Gastrocnemius medialis (tissue), 4 donors: Measurements from ENCODE around the gene GALNT10. TPM values are rescaled to one million over a fixed set of nuclear protein-coding genes. Genes with fewer than 3 reads are reported as not detected.

Experiments used
- ATAC-seq, 2 donors: fragments of 150-250 bp; one replicate each; pipeline ENCODE4 v1.9.1; 2016
- DNase-seq, 2 donors: peaks; one replicate each; pipeline ENCODE4 v3.0.0-alpha.2; 2019
- H3K27ac ChIP-seq, 4 donors: fragments of 200-600 bp; sonication (generic); 1 replicate in 1 of 4; 2 replicates in 3 of 4; pipeline ENCODE4 v1.5.1; 2016 to 2018; ENCODE audit warnings: mild to moderate bottlenecking in 2 of 4, moderate library complexity in 1 of 4
- H3K27me3 ChIP-seq, 3 donors: fragments of 200-600 bp; sonication (generic) in 2 of 3; 1 replicate in 1 of 3; 2 replicates in 2 of 3; pipeline versions ENCODE4 v1.5.1 to v1.6.0; 2016 to 2019; ENCODE audit warnings: mild to moderate bottlenecking in 1 of 3, moderate library complexity in 1 of 3
- H3K36me3 ChIP-seq, 2 donors: fragments of 200-600 bp; sonication (generic) in 1 of 2; one replicate each; pipeline ENCODE4 v1.5.1; 2017 to 2018
- H3K4me1 ChIP-seq, 2 donors: fragments of 200-600 bp; sonication (generic) in 1 of 2; one replicate each; pipeline ENCODE4 v1.5.1; 2016 to 2017; ENCODE audit warnings: mild to moderate bottlenecking in 2 of 2
- H3K4me3 ChIP-seq, 4 donors: fragments of 200-600 bp; sonication (generic) in 3 of 4; 1 replicate in 1 of 4; 2 replicates in 3 of 4; pipeline ENCODE4 v1.5.1; 2016 to 2019; ENCODE audit warnings: mild to moderate bottlenecking in 2 of 4
- H3K9me3 ChIP-seq, 3 donors: fragments of 200-600 bp; sonication (generic) in 2 of 3; 1 replicate in 1 of 3; 2 replicates in 2 of 3; pipeline ENCODE4 v1.5.1; 2016 to 2019
- POLR2A ChIP-seq, 2 donors: fragments of 450-650 bp; IDR thresholded peaks; one replicate each; pipeline ENCODE4 v1.6.1; 2017; ENCODE audit warnings: antibody characterized with exemption in 2 of 2, mild to moderate bottlenecking in 2 of 2, moderate library complexity in 2 of 2
- in situ Hi-C, 4 donors: fragments of 200-750 bp; cut with MboI; loops; one replicate each; pipeline versions ENCODE4 v1.15.0 to v1.8.0; 2017; ENCODE audit warnings: low sequenced_read_pairs in 4 of 4
- intact Hi-C: fragments of 100-400 bp; cut with DNase I; formaldehyde crosslinking; loops from one replicate; pipeline ENCODE4 v1.15.1; 2023; ENCODE audit warnings: low total_unique reads
- total RNA-seq, 4 donors: library from RNA; depleted of rRNA; stranded (reverse); fragments of >200 nt; gene quantifications; one replicate each; pipeline versions ENCODE4 v1.1.0 to v1.2.3, GENCODE V29; 2016
- TF ChIP-seq, protein P1 (sequence below), 5 experiments: fragments of 450-650 bp in 3 of 5; fragments of 200-600 bp in 2 of 5; sonication (generic) in 2 of 5; IDR thresholded peaks in 4 of 5; conservative IDR thresholded peaks in 1 of 5; 1 replicate in 4 of 5; 2 replicates in 1 of 5; pipeline ENCODE4 v1.5.1; 2016 to 2019; ENCODE audit warnings: antibody characterized with exemption in 5 of 5, mild to moderate bottlenecking in 3 of 5, moderate library complexity in 3 of 5

The GALNT10 gene
- total RNA-seq, 4 donors from 2014 or later, result 6.1 to 9.9 (median 6.4) TPM

- Histone ChIP-seq H3K36me3 (no peaks in the 10 kb centered on the region), H3K27me3 (no peaks in the 10 kb centered on the region), H3K4me1 (peaks cover 9 to 11% of the 10 kb centered on the region in 2 donors), H3K4me3 (no peak overlapping the region), H3K9me3 (no peaks in the 10 kb centered on the region), H3K27ac (no peak overlapping the region)
- no peak for ATAC-seq
- DNase-seq, result no peak
- in situ Hi-C loops (no loop called here), intact Hi-C loops (no loop called here)
- no peak for TF ChIP-seq POLR2A (IDR thresholded peaks at IDR 0.05)
- TF ChIP-seq, protein P1, sequence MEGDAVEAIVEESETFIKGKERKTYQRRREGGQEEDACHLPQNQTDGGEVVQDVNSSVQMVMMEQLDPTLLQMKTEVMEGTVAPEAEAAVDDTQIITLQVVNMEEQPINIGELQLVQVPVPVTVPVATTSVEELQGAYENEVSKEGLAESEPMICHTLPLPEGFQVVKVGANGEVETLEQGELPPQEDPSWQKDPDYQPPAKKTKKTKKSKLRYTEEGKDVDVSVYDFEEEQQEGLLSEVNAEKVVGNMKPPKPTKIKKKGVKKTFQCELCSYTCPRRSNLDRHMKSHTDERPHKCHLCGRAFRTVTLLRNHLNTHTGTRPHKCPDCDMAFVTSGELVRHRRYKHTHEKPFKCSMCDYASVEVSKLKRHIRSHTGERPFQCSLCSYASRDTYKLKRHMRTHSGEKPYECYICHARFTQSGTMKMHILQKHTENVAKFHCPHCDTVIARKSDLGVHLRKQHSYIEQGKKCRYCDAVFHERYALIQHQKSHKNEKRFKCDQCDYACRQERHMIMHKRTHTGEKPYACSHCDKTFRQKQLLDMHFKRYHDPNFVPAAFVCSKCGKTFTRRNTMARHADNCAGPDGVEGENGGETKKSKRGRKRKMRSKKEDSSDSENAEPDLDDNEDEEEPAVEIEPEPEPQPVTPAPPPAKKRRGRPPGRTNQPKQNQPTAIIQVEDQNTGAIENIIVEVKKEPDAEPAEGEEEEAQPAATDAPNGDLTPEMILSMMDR (IDR thresholded peaks at IDR 0.05 in 4 of 5, conservative IDR thresholded peaks at IDR 0.05 in 1 of 5), result no peak
Observed at GRCh38 chr5:154236536-154237375, 46.2 kb downstream of the GALNT10 start.

DNA sequence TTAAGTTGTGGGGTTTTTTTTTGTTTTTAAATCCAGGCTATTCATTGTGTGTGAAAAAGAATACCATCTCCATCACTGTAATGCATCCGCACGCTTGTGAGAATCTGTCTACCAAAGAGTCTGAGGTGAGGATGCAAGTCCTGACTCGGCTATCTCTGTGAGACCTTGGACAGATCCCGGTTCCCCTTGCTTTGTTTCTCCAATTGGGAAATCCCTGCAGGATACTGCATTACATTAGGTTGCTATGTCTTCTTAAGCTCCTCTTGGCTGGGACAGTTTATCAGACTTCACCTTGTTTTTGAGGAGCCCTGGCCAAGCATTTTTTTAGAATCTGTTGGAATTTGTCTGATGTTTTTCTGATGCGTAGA is 46.8 kb downstream of the GALNT10 start:
- H3K27ac ChIP-seq, result no peak overlapping the region
- H3K4me1 ChIP-seq, result peaks cover 9 to 11% of the 10 kb centered on the region in 2 donors
- TF ChIP-seq POLR2A (IDR thresholded peaks at IDR 0.05), result no peak
- TF ChIP-seq, protein P1 (IDR thresholded peaks at IDR 0.05 in 4 of 5, conservative IDR thresholded peaks at IDR 0.05 in 1 of 5), result no peak
- in situ Hi-C loops, result no loop called here
- no peaks in the 10 kb centered on the region for H3K27me3 ChIP-seq
- ATAC-seq, result no peak
- no peaks in the 10 kb centered on the region for H3K36me3 ChIP-seq
- no peaks in the 10 kb centered on the region for H3K9me3 ChIP-seq
- intact Hi-C loops, result no loop called here
- no peak for DNase-seq
- H3K4me3 ChIP-seq, result no peak overlapping the region

DNA sequence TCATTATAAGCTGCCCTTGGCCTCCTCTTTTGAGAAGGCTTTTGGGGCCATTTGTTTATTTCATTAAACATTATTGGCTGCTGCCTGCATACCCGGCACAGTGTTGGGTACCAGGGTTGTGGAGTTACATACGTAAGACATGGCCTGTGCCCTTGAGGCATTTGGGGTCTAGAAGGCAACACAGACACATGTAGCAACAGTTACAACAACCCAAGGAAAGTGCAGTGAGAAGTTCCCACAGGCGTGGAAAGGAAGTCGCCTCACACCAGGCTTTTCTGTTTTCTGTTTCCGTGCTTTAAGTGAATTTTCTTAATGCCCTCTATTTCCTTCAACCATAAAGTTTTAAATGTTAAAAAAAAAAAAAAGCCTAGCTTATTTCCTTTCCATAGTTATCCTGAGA is 47.4 kb downstream of the GALNT10 start:
- Histone ChIP-seq H3K4me1 (peaks cover 9 to 11% of the 10 kb centered on the region in 2 donors), H3K27me3 (no peaks in the 10 kb centered on the region), H3K36me3 (no peaks in the 10 kb centered on the region), H3K9me3 (no peaks in the 10 kb centered on the region), H3K4me3 (no peak overlapping the region), H3K27ac (no peak overlapping the region)
- ATAC-seq, result no peak
- intact Hi-C loops (no loop called here), in situ Hi-C loops (no loop called here)
- DNase-seq, result no peak
- TF ChIP-seq, protein P1 (IDR thresholded peaks at IDR 0.05 in 4 of 5, conservative IDR thresholded peaks at IDR 0.05 in 1 of 5), result no peak
- no peak for TF ChIP-seq POLR2A (IDR thresholded peaks at IDR 0.05)

DNA sequence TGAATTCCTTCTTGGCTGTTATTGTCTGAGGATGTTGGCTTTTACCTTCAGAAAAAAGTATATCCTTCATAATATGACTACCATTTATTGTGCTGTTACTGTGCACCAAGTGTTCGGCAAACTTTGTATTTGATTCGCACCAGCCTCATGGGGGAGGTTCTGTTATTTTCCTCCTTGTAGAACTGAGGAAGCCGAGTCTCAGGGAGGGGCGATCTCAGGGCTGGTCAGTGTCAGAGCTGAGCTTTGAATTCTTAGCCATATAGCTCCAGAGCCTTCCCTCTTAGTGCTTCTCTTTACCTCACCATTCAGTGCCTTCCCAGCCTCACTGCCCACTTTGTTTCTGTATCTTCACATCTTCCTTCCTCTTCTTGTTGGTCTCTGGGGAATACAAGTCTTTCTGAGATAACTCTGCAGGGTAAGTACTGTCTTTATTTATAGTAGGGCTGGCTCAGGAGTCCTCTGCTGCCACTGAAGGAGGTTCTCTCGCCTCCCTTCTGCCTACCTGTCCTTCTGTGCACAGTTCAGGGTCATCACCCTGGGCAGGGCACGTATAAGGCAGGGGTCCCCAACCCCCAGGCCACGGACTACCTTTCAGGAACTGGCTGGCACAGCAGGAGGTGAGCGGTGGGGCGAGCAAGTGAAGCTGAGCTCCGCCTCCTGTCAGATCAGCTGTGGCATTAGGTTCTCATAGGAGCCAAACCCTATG is 48.4 kb downstream of the GALNT10 start:
- no peaks in the 10 kb centered on the region for H3K9me3 ChIP-seq
- no peak overlapping the region for H3K27ac ChIP-seq
- peaks cover 7 to 11% of the 10 kb centered on the region in 2 donors for H3K4me1 ChIP-seq
- DNase-seq (no peak), ATAC-seq (no peak)
- TF ChIP-seq, protein P1 (IDR thresholded peaks at IDR 0.05 in 4 of 5, conservative IDR thresholded peaks at IDR 0.05 in 1 of 5), result no peak
- no peak for TF ChIP-seq POLR2A (IDR thresholded peaks at IDR 0.05)
- no peak overlapping the region for H3K4me3 ChIP-seq
- in situ Hi-C loops, result no loop called here
- intact Hi-C loops, result no loop called here
- H3K36me3 ChIP-seq, result no peaks in the 10 kb centered on the region
- no peaks in the 10 kb centered on the region for H3K27me3 ChIP-seq
